ENCODE data around the gene SHMT2.

The SHMT2 gene

GRCh38 chr12:57198329-57198728 is 31.2 kb upstream of the SHMT2 start:
- DNase-seq, result no peak

DNA sequence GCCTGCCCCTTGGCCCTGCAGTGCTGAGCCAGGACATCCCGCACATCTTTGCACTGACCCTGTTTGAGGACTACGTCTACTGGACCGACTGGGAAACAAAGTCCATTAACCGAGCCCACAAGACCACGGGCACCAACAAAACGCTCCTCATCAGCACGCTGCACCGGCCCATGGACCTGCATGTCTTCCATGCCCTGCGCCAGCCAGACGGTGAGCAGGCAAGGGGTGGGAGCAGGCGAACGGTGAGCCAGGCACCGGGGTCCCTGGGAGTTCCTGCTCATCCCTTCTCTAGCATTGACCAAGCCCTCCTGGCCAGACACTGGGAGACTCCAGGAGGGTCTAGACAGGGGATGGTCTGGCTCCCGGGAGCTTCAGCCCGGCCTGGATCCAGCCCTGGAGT is 30.3 kb upstream of the SHMT2 start:
- no peak for DNase-seq

DNA sequence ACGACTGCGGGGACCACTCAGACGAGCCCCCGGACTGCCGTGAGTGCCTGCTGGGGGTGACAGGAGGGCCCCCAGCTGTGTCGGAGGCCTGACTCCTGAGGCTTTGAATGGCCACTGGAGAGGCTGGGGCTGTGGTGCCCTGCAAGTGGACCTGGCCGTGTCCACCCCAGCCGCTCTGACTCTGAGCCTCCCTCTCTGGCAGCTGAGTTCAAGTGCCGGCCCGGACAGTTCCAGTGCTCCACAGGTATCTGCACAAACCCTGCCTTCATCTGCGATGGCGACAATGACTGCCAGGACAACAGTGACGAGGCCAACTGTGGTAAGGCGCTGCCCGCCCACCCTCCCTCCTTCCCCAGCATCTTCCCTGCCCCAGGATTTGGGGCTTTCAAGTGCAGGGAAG is 29.0 kb upstream of the SHMT2 start:
- DNase-seq, result no peak

DNA sequence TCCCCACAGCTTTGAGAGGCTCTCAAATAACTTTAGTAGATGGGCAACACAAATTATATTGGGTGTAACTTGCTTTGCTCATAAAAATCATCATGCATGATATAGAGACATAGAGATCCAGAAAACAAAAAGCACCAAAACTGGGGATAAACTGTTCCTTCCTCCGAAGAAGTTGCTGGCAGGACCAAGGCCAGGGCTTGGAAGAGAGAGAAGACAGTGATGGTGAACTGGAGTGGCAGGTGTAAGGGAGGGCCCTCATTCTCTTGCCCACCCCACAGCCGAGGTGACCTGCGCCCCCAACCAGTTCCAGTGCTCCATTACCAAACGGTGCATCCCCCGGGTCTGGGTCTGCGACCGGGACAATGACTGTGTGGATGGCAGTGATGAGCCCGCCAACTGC is 28.3 kb upstream of the SHMT2 start:
- no peak for DNase-seq

GRCh38 chr12:57201631-57202030 is 27.9 kb upstream of the SHMT2 start:
- DNase-seq, result no peak

GRCh38 chr12:57202321-57202720 is 27.2 kb upstream of the SHMT2 start:
- no peak for DNase-seq

DNA sequence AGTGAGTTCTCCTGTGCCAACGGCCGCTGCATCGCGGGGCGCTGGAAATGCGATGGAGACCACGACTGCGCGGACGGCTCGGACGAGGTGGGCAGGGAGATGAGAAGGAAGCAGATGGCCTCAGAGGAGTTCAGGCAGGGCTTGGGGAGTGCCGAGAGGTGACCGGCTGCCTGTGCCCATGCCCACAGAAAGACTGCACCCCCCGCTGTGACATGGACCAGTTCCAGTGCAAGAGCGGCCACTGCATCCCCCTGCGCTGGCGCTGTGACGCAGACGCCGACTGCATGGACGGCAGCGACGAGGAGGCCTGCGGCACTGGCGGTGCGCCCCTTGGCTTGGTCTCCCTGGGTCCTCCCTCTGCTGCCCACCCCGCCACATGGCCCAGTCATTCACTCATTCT is 26.3 kb upstream of the SHMT2 start:
- no peak for DNase-seq

DNA sequence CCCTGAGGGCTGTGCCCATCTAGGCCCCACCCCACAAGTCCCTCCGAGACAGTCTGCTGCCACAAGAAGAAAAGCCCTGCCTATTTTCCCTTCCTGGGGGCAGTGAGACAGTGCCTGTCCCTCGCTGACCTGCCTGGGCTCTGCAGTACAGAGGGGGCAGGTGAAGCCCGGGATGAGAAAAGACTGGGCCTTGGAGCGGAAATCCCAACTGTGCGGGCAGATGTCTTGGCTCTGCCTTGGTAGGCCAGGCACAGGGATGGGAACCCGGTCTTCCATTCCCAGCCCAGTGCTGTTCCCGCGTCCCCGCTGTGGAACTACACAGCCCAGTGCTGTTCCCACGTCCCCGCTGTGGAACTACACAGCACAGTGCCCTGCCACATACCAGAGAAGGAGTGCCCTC is 25.7 kb upstream of the SHMT2 start:
- no peak for DNase-seq

- DNase-seq, result no peak
These were observed 25.1 kb upstream of the SHMT2 start for GRCh38 chr12:57204454-57204853.

DNA sequence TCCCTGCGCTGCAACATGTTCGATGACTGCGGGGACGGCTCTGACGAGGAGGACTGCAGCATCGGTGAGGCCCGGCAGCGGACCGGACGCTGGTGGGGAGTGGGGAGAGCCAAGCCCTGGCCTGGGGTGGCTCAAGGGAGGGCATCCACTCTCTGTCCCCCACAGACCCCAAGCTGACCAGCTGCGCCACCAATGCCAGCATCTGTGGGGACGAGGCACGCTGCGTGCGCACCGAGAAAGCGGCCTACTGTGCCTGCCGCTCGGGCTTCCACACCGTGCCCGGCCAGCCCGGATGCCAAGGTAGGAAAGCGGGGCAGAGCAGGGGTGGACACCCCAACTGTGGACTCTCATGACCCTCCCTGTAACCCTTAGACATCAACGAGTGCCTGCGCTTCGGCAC is 24.3 kb upstream of the SHMT2 start:
- DNase-seq, result no peak

DNA sequence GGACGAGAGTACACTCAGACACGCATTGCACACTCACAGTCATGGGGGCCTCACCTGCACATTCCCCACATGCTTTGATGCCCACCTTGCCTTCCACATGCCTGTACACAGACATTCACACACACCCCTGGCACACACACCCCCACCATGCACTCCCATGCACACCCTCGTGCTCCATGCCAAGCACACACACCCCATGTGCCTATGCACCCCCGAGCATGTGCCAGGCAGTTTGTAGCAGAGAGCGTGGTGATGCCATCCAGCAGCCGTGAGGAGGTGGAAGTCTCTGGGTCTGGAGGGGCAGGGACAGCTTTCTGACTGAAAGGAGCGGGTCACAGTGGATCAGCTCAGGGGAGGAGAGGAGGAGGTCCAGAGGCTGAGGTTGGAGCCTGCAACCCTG is 23.6 kb upstream of the SHMT2 start:
- no peak for DNase-seq

DNA sequence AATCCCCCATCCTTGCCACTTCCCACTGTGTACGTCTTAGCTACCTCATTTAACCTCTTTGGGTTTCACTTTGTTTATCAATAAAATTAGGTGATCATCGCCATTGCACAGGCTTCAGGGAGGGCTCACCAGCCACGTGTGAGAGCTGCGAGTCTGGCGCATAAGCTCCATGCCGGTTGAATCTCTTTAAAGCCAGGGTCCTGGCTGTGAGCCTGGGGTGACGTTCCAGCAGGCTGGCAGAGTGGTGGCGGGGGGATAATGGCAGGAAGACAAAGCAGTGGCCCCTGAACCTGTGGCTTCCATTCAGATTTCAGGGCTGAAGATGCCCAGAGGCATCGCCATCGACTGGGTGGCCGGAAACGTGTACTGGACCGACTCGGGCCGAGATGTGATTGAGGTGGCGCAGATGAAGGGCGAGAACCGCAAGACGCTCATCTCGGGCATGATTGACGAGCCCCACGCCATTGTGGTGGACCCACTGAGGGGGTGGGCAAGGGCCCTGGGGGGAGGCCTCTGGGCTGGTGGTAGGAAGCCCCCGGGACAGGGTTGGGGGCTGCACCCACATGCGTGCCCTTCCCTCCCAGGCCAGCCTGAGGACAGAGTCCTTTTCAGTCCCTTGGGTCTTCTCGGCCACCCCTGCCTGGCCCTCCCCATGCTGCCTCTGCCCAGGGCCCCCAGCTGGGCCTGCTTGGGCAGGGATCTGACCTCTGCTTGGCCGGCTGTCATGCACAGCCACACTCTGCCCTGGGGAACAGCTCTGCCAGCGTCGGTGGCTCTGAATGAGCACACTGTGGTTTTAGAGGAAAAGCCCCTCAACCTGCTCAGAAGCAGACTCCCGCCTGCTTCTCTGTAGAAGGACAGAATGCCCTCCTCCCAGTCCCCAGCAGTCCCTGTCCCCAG is 21.5 kb upstream of the SHMT2 start:
- no peak for DNase-seq

DNA sequence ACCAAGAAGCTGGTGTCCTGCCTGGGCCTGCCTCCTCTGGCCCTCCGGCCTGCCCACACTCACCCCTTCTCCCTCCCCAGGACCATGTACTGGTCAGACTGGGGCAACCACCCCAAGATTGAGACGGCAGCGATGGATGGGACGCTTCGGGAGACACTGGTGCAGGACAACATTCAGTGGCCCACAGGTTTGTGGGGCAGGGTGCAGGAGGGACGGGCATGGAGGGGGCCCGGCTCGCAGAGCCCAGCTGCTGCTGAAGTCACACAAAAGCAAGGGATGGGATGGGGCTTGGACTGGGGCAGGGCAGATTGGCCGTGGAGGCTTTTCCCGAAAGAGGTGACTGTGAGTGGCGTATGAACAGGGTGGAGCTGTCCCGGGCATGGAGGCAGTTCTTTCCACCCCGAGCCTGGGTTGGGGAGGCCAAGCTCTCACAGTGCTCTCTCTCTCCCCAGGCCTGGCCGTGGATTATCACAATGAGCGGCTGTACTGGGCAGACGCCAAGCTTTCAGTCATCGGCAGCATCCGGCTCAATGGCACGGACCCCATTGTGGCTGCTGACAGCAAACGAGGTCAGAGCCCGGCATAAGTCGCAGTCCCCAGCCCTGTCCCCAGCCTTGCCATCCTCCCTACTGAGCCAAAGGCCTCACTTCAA is 20.8 kb upstream of the SHMT2 start:
- no peak for DNase-seq

DNA sequence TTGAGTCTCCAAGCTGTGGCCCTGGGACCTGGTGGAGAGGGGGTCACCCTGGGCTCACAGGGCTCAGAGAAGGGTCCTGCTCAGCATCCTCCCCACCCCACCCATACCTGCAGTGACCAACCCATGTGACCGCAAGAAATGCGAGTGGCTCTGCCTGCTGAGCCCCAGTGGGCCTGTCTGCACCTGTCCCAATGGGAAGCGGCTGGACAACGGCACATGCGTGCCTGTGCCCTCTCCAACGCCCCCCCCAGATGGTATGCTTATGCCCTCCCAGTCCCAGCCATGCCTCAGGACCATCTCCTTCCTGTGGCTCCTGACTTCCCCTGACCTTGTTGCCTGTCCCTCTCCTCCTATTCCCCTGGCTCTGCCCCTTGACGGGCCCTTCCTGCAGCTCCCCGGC is 19.6 kb upstream of the SHMT2 start:
- DNase-seq, result no peak

GRCh38 chr12:57210461-57210860 is 19.1 kb upstream of the SHMT2 start:
- DNase-seq, result no peak

DNA sequence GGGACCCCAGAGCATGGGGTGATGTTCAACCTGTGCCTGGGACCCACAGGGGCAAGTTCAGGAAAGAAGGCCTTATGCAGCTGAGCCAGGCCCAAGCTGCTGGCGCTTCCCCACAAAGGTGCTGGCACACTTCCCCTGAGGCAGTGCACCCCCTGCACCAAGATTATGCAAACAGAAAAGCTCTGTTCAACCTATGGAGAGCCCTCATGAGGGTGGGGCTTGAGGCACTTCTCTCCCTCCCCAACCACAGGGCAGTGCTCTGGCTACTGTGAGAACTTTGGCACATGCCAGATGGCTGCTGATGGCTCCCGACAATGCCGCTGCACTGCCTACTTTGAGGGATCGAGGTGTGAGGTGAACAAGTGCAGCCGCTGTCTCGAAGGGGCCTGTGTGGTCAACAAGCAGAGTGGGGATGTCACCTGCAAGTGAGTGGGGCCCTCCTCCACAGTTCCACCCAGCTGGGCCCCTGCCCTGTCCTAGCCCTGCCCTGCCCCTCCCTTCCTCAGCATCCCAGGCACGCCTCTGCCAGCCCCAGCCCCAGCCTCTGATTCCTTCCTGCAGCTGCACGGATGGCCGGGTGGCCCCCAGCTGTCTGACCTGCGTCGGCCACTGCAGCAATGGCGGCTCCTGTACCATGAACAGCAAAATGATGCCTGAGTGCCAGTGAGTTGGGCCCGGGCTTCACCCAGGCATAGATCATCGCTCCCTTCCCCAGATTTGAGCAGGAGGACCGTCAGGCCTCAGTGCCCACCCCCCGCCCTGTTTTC is 18.4 kb upstream of the SHMT2 start:
- no peak for DNase-seq

GRCh38 chr12:57211791-57212700 is 17.5 kb upstream of the SHMT2 start:
- no peak for DNase-seq

DNA sequence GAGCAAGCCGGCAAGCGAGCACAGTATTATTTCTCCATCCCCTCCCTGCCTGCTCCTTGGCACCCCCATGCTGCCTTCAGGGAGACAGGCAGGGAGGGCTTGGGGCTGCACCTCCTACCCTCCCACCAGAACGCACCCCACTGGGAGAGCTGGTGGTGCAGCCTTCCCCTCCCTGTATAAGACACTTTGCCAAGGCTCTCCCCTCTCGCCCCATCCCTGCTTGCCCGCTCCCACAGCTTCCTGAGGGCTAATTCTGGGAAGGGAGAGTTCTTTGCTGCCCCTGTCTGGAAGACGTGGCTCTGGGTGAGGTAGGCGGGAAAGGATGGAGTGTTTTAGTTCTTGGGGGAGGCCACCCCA is 16.8 kb upstream of the SHMT2 start:
- DNase-seq, result no peak

DNA sequence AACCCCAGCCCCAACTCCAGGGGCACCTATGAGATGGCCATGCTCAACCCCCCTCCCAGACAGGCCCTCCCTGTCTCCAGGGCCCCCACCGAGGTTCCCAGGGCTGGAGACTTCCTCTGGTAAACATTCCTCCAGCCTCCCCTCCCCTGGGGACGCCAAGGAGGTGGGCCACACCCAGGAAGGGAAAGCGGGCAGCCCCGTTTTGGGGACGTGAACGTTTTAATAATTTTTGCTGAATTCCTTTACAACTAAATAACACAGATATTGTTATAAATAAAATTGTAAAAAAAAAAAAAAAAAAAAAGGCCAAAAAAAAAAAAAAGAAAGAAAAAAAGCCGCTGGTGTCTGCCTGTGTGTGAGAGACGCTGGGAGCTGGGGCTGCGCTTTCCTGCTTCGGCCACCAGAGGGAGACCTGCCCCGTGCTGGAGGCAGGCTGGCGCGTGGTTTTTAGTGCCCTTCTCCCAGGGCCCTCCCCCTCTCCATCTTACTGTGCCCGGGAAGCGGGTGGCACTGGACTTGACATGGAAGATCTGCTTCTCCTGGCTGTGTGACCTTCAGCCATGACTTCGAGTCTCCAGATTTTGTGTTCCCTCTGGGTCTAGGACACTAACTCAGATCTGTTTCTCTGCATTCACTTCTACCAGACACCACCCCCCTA is 16.3 kb upstream of the SHMT2 start:
- peak; percentile 91 for DNase-seq

GRCh38 chr12:57213763-57214397 is 15.6 kb upstream of the SHMT2 start:
- no peak for DNase-seq

- DNase-seq, result peak; percentile 67
These were observed 15.1 kb upstream of the SHMT2 start for GRCh38 chr12:57214398-57214781.

DNA sequence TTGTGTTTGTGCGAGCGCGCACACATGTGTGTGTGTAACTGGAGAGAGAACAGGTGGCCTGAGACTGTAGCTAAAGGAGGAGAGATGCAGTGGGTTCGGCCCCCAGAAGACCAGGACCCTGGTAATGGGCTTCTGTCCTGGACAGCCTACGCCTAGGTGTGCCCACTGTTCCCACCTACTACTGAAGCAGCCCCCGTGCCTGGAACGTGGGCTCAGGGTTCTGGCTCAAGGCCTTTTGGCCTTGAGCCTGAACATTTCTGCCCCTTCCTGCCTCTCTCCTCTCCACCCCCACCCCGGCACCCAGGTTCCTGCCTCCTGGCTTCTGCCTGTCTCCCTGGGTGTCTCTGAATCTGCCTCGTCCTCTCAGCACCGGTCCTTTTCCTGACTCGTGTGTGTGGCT is 14.4 kb upstream of the SHMT2 start:
- DNase-seq, result no peak
